ENCODE results near the gene BNC1.
A peak's percentile ranks its signal among the peaks of the same experiment; 100 is the strongest.

Gene BNC1

GRCh38 chr15:83310521-83311456 is 26.3 kb upstream of the BNC1 start:
- peak; percentile 63 for DNase-seq (ENCODE audit: low read depth in 2 of 2)
- TF ChIP-seq CTCF (IDR thresholded peaks at IDR 0.05; ENCODE audit: low read depth, low read length), result no peak
- no peak overlapping the region for H3K4me3 ChIP-seq (replicated peaks in 1 of 2; ENCODE audit: low read depth in 2 of 2, low read length in 2 of 2)

DNA sequence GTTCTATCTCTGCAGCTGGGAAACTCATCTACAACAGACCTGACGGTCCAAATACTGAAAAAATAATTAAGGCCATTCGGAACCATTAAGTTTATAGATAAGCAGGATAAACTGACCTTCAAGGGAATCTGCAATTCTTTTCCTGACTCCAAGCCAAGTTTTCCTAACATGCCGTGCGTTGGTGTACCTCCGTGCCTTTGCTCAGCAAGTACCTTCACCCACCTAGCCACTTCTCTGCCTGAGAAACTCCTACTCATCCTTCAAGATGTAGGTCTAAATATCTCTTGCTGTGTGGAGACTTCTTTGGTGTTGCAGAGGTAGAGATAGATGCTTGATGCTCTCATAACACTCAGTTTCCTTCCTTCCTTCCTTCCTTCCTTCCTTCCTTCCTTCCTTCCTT is 24.2 kb upstream of the BNC1 start:
- H3K4me3 ChIP-seq (replicated peaks in 1 of 2; ENCODE audit: low read depth in 2 of 2, low read length in 2 of 2), result no peak overlapping the region
- no peak for DNase-seq (ENCODE audit: low read depth in 2 of 2)
- no peak for TF ChIP-seq CTCF (IDR thresholded peaks at IDR 0.05; ENCODE audit: low read depth, low read length)

DNA sequence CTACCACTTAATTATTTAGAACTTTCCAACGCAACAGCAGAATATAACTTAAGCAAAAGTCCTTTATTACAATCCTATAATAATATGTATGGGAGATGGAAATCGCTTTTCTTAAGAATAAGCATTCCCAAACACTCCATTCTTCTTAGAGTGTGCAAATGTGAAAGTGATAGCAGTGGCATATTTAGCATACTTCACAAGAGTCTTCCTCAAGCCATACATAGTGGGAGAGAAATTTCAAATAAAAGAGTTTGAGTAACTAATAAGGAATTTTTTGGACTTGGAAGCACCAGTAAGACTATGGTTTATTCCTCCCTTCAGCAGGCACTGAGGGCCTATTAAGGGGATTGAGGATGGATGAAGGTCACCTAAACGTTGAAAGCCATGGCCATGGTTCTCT is 22.1 kb upstream of the BNC1 start:
- no peak overlapping the region for H3K4me3 ChIP-seq (replicated peaks in 1 of 2; ENCODE audit: low read depth in 2 of 2, low read length in 2 of 2)
- TF ChIP-seq CTCF (IDR thresholded peaks at IDR 0.05; ENCODE audit: low read depth, low read length), result no peak
- no peak for DNase-seq (ENCODE audit: low read depth in 2 of 2)

DNA sequence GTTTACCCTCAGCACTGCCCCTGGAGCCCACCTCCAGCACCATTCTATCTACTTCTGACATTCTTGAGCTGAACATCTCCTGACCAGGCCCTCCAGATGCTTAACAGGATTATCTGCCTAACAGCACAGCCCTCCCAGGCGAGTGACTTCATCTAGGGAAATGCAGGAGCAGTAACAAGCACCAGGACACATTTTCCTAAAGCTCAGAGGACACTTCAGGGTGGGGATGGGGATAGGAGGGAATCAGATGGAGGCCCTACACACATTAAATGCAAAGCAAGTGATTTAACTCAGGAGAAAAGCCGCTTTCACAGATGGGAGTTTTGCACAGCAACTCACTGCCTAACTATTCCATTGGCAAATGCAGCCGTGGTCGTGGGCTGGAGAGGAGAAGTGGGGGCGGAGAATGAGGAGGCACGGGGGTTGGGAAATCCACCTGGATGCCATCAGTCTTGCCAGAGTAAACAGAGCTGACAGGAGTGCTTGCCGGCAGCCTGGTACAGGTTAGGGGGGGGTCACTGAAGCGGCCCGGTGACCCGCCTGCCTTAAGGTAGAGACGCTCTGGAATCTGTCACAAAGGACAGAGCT is 21.3 kb upstream of the BNC1 start:
- no peak for DNase-seq (ENCODE audit: low read depth in 2 of 2)
- no peak overlapping the region for H3K4me3 ChIP-seq (replicated peaks in 1 of 2; ENCODE audit: low read depth in 2 of 2, low read length in 2 of 2)
- no peak for TF ChIP-seq CTCF (IDR thresholded peaks at IDR 0.05; ENCODE audit: low read depth, low read length)

DNA sequence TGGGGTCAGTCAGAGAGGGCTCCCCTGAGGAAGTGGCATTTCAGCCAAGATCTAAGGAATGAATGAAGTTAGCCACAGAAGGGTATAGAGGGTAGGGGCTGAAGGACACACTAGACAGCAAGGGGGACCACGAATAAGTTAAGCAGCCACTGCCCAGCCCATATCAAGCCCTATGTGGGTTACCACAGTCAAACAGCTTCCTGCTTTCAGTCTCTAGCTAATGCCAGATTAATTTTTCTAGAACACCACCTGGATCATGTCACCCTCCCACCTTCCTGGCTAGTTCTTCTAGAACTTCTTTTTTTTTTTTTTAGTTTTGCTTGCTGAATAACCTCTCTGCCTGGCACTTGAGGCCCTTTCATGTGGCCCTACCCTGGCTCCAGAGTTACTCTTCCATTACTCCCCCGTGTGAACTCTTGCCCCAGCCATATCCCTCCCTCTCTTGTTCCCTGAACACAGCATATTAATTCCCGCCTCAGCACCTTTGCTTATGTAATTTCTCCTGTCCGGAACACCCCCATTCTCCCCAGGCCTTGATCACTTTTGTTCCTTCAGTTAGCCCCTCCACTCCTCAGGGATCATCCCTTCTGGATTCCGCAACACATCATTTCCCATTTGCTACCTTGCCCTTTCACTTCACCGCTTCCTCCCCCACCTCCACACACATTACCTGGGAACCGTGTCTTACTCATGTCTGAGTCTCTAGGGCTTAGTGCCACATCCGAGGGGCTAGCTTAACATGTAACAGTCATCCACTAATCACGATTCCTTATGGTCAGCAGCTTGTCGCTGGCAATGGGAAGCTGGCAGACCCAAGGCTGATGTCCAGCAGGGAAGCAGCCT is 20.6 kb upstream of the BNC1 start:
- TF ChIP-seq CTCF (IDR thresholded peaks at IDR 0.05; ENCODE audit: low read depth, low read length), result no peak
- H3K4me3 ChIP-seq (replicated peaks in 1 of 2; ENCODE audit: low read depth in 2 of 2, low read length in 2 of 2), result no peak overlapping the region
- no peak for DNase-seq (ENCODE audit: low read depth in 2 of 2)

DNA sequence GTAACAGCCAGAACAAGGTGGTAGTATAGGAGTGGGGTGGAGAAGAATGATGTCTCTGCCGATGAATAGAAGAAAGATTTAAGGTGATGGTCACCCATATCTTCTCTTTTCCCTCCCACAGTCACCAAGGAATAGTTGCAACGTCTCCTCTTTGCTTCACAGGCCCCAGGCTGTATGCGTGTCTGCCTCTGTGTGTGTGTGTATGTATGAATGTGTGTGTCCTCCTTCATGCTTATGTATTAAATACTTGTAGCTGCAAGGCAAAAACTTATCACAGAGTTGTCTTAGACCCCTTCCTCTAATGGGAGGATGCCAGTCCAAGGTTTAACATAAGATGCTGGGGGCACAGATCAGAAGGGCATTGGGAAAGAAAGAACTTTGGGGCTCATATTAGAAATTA is 19.1 kb upstream of the BNC1 start:
- DNase-seq (ENCODE audit: low read depth in 2 of 2), result no peak
- no peak overlapping the region for H3K4me3 ChIP-seq (replicated peaks in 1 of 2; ENCODE audit: low read depth in 2 of 2, low read length in 2 of 2)
- TF ChIP-seq CTCF (IDR thresholded peaks at IDR 0.05; ENCODE audit: low read depth, low read length), result no peak

Measured in cardiac fibroblast (primary cell).